Muscle of leg (tissue), 11 donors: Measurements from ENCODE around the gene DAB1. TPM values are rescaled to one million over a fixed set of nuclear protein-coding genes. Genes with fewer than 3 reads are reported as not detected.
"Not testable (repeated sequence)": the region's sequence is repeated elsewhere in the genome, so short reads cannot be mapped to it uniquely, and the experiment has no call there.

ENCODE experiments used
- DNase-seq: peaks from one replicate; pipeline ENCODE4 v3.0.0; 2013
- H3K27ac ChIP-seq: one replicate; pipeline ENCODE4 v1.5.1; 2013; ENCODE audit warnings: mild to moderate bottlenecking, low read length, control low read depth
- H3K27me3 ChIP-seq: one replicate; pipeline ENCODE4 v1.6.1; 2013; ENCODE audit warnings: low read length; ENCODE audit not compliant: control insufficient read depth, insufficient read depth
- H3K36me3 ChIP-seq: one replicate; pipeline ENCODE4 v1.6.1; 2013; ENCODE audit warnings: low read length; ENCODE audit not compliant: control insufficient read depth, insufficient read depth
- H3K4me1 ChIP-seq: one replicate; pipeline ENCODE4 v1.6.1; 2013; ENCODE audit warnings: low read length; ENCODE audit not compliant: control insufficient read depth, insufficient read depth
- H3K4me3 ChIP-seq: one replicate; pipeline ENCODE4 v1.5.1; 2013; ENCODE audit warnings: low read length, control low read depth
- H3K9me3 ChIP-seq: replicated peaks from 2 replicates; pipeline ENCODE4 v1.6.1; 2013; ENCODE audit warnings: low read depth, low read length; ENCODE audit not compliant: control insufficient read depth
- WGBS: methylation state at CpG from one replicate; pipeline ENCODE4 v1.1.5; 2013; ENCODE audit warnings: missing lambda C conversion rate; ENCODE audit not compliant: insufficient coverage; 5-methylcytosine and 5-hydroxymethylcytosine counted together
- polyA plus RNA-seq, 8 donors: library from polyadenylated mRNA; unstranded; fragments of 120-200 nt; gene quantifications; one replicate each; pipeline versions ENCODE4 v1.2.1 to v1.2.3, GENCODE V29; 2013; ENCODE audit warnings: inconsistent platforms in 1 of 8, low replicate concordance in 1 of 8; ENCODE audit not compliant: insufficient read length in 8 of 8, insufficient read depth in 1 of 8
- total RNA-seq: library from RNA; stranded (reverse); fragments of 120-200 nt; gene quantifications from one replicate; pipeline ENCODE4 v1.2.4, GENCODE V29; 2013

Gene DAB1
- total and polyA plus RNA-seq, 9 donors = 1.1 to 8.1 (median 2.6) TPM

GRCh38 chr1:57345916-57346315, 77.9 kb downstream of the DAB1 start:
- Histone ChIP-seq H3K4me3 (no peak overlapping the region), H3K27ac (no peak overlapping the region), H3K9me3 (no peaks in the 10 kb centered on the region), H3K27me3 (no peaks in the 10 kb centered on the region), H3K4me1 (no peaks in the 10 kb centered on the region), H3K36me3 (no peaks in the 10 kb centered on the region)
- 59% methylated on average over 6 of the region's 8 CpGs for WGBS
- no peak for DNase-seq

- Histone ChIP-seq H3K27ac (no peak overlapping the region), H3K4me1 (no peaks in the 10 kb centered on the region), H3K4me3 (no peak overlapping the region), H3K36me3 (no peaks in the 10 kb centered on the region), H3K27me3 (no peaks in the 10 kb centered on the region), H3K9me3 (no peaks in the 10 kb centered on the region)
- no peak for DNase-seq
- WGBS = 77% methylated on average over 4 of the region's 7 CpGs
Measured at GRCh38 chr1:57344265-57344664, 79.6 kb downstream of the DAB1 start.

- 86% methylated on average over 32 of the region's 34 CpGs for WGBS
Measured at GRCh38 chr1:57343298-57343915, 80.5 kb downstream of the DAB1 start.

GRCh38 chr1:57341721-57342120, 82.1 kb downstream of the DAB1 start:
- Histone ChIP-seq H3K9me3 (no peaks in the 10 kb centered on the region), H3K27ac (no peak overlapping the region), H3K4me1 (no peaks in the 10 kb centered on the region), H3K4me3 (no peak overlapping the region), H3K36me3 (no peaks in the 10 kb centered on the region), H3K27me3 (no peaks in the 10 kb centered on the region)
- DNase-seq = no peak
- WGBS = 80% methylated on average over 2 of the region's 3 CpGs

More at GRCh38 chr1:57343298-57343915, 80.5 kb downstream of the DAB1 start:
- not testable (repeated sequence) for H3K4me1 ChIP-seq, H3K36me3 ChIP-seq, DNase-seq, H3K4me3 ChIP-seq, H3K27me3 ChIP-seq, H3K27ac ChIP-seq, H3K9me3 ChIP-seq

- no peaks in the 10 kb centered on the region for H3K9me3 ChIP-seq
- H3K36me3 ChIP-seq = no peaks in the 10 kb centered on the region
- H3K4me3 ChIP-seq = no peak overlapping the region
- H3K4me1 ChIP-seq = no peaks in the 10 kb centered on the region
- WGBS = 84% methylated on average over 4 of the region's 6 CpGs
- no peak for DNase-seq
- H3K27me3 ChIP-seq = no peaks in the 10 kb centered on the region
- no peak overlapping the region for H3K27ac ChIP-seq
Measured at GRCh38 chr1:57340334-57341070, 83.4 kb downstream of the DAB1 start.

- Histone ChIP-seq H3K36me3 (no peaks in the 10 kb centered on the region), H3K27me3 (no peaks in the 10 kb centered on the region), H3K9me3 (no peaks in the 10 kb centered on the region), H3K4me3 (no peak overlapping the region), H3K4me1 (no peaks in the 10 kb centered on the region), H3K27ac (no peak overlapping the region)
- DNase-seq = no peak
- 43% methylated on average over 1 of the region's 3 CpGs for WGBS
Measured at GRCh38 chr1:57337623-57338022, 86.2 kb downstream of the DAB1 start.

GRCh38 chr1:57336793-57337192, 87.1 kb downstream of the DAB1 start:
- H3K36me3 ChIP-seq = no peaks in the 10 kb centered on the region
- no peaks in the 10 kb centered on the region for H3K27me3 ChIP-seq
- DNase-seq = no peak
- WGBS = 44% methylated on average over 2 of the region's 2 CpGs
- no peaks in the 10 kb centered on the region for H3K4me1 ChIP-seq
- H3K9me3 ChIP-seq = no peaks in the 10 kb centered on the region
- no peak overlapping the region for H3K4me3 ChIP-seq
- no peak overlapping the region for H3K27ac ChIP-seq

- no peaks in the 10 kb centered on the region for H3K27me3 ChIP-seq
- no peak for DNase-seq
- no peaks in the 10 kb centered on the region for H3K9me3 ChIP-seq
- no peak overlapping the region for H3K27ac ChIP-seq
- H3K36me3 ChIP-seq = no peaks in the 10 kb centered on the region
- WGBS = no CpG with 5 or more reads among the region's 3 CpGs
- H3K4me3 ChIP-seq = no peak overlapping the region
- H3K4me1 ChIP-seq = no peaks in the 10 kb centered on the region
Measured at GRCh38 chr1:57331620-57332019, 92.2 kb downstream of the DAB1 start.

- Histone ChIP-seq H3K27ac (no peak overlapping the region), H3K36me3 (no peaks in the 10 kb centered on the region), H3K27me3 (no peaks in the 10 kb centered on the region), H3K4me1 (no peaks in the 10 kb centered on the region), H3K4me3 (no peak overlapping the region), H3K9me3 (no peaks in the 10 kb centered on the region)
- WGBS = no CpG with 5 or more reads among the region's 1 CpG
- no peak for DNase-seq
Measured at GRCh38 chr1:57329937-57330336, 93.9 kb downstream of the DAB1 start.

- H3K36me3 ChIP-seq = no peaks in the 10 kb centered on the region
- no peak for DNase-seq
- H3K4me3 ChIP-seq = no peak overlapping the region
- no peaks in the 10 kb centered on the region for H3K27me3 ChIP-seq
- WGBS = 39% methylated on average over 2 of the region's 6 CpGs
- H3K9me3 ChIP-seq = no peaks in the 10 kb centered on the region
- H3K4me1 ChIP-seq = no peaks in the 10 kb centered on the region
- H3K27ac ChIP-seq = no peak overlapping the region
Measured at GRCh38 chr1:57329001-57329527, 94.8 kb downstream of the DAB1 start.
